Small intestine (tissue), 4 donors: ENCODE results near the gene TIGIT. TPM values are rescaled to one million over a fixed set of nuclear protein-coding genes. Genes with fewer than 3 reads are reported as not detected.

Experiments
- polyA plus RNA-seq, 4 donors: library from polyadenylated mRNA; stranded (reverse) in 3 of 4; unstranded in 1 of 4; fragments of 200-250 nt in 3 of 4; fragments of 120-200 nt in 1 of 4; gene quantifications; one replicate each; pipeline versions ENCODE4 v1.2.1 to v1.2.3, GENCODE V29; 2013
- donor health status: healthy with polysubstance abuse.
- donor health status: Bipolar disorder and iron deficiency.
- donor health status: healthy.

TIGIT gene
- polyA plus RNA-seq, 4 donors: 0.25 to 2.4 (median 0.45) TPM; not detected in 1

Other genes starting within 250 kb of the TIGIT start
- 1 to 10 TPM in 3 of 4 donors, under 1 TPM in 1; 0.54 to 8.8 (median 1.7) TPM for gene CCDC191, start 237.5 kb upstream of the TIGIT start, polyA plus RNA-seq
- 10 to 100 TPM in 1 of 4 donors, 1 to 10 TPM in 3; 4.5 to 27.4 (median 7.3) TPM for gene QTRT2, start 237.3 kb upstream of the TIGIT start, polyA plus RNA-seq
- gene DRD3, start 115.0 kb upstream of the TIGIT start, polyA plus RNA-seq: not detected
- under 1 TPM in 2 of 4 donors, not detected in 2; 0.01 to 0.03 TPM for gene ZNF80, start 56.5 kb upstream of the TIGIT start, polyA plus RNA-seq